GM18499 (cell line): ENCODE measurements around the gene SKA2.
A peak's percentile ranks its signal among the peaks of the same experiment; 100 is the strongest.
"Not testable (repeated sequence)": the region's sequence is repeated elsewhere in the genome, so short reads cannot be mapped to it uniquely, and the experiment has no call there.

Experiments used
- ATAC-seq: cut with Tn5 transposase; IDR thresholded peaks from one replicate; pipeline ENCODE4 v1.9.1; 2021; ENCODE audit warnings: moderate number of reproducible peaks; ENCODE audit not compliant: insufficient read depth, unreplicated experiment

Gene SKA2

DNA sequence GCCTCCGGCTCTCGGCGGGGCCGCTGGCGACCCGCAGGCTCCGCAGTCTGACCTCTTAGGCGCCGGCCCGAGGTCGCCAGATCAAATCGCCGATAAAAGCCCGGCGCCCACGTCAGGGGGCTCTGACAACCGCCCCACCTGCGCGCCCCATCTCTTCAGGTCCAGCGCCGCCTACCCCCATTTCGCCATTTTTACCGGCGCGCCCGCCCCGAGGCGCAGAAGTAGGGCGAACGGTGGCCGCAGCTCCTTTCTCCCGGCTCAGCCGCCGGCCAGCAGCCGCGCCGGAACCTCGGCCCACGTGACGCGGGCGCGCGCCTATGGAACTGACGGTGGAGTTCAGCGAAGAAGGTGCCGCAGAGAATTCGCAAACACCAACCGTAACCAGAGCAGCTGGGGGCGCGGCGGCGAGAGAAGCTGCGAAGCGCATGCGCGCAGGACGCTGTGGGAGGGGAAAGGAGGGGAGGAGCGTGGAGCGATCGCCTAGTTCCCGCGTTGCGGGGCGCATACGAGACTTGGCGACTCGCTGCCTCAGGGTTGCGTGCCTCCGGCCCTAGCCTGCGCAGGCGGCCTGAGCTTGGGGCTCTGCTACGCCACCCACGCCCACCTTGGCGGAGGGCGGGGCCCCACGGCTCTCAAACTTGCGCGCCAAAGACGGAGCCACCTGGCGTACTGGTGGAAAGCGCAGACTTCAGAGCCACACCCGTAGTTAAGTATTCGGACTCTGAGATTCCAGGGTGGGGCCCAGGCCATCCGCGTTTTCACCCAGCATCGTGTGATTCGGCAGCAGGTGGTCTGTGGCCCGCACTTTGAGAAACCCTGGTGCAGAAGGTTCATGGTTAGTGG is 48.3 kb downstream of the SKA2 start, which contains the start of gene TRIM37:
Gene TRIM37, minus strand, starts transcription at position 418 of the 843 bp plus-strand sequence. CDS start 419 bp downstream, outside the sequence.
- peak; percentile 82 for ATAC-seq

DNA sequence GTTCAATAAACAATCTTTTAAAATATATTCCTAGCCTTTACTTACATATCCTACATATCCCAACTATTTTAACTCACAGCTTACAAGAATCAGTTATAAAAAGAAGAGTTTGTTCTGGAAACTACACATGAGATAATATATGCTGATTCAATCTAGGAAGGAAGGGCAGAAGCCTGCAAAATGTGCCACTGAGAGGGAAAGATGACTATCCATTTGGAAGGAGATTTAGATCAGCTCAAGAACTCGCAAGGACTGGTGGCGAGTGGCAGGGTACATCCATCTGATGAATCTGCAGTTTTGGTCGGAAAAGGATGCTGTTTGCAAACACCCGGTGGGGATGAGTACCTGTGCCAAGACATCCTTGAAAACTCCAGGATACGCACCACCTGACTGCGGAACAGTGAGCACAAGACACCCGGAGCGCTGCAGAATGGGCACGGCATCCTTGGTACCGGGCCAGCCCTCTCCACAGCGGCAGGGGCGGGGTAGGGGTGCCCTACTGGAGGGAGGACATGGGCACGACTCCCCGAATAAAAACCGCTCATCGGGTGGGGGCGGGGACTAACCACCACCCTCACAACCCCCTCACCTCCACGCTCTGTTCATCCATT is 49.0 kb downstream of the SKA2 start:
- ATAC-seq, result no peak

DNA sequence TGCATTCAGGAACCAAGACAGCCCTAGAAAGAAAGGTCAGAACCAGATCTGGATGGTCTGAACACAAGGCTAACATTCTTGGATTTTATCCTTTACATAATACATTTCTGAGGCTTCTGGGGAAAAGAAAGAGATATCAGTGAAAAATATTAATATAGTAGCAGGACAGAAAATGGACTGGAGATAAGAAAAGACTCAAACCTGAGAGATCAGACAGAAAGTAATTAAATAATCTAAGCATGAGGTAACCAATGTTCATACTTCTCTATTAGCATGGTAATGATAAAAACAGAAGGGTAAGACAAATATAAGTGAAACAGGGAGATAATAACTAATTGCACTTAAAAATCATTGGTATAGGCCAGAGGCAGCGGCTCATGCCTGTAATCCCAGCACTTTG is 53.8 kb downstream of the SKA2 start:
- ATAC-seq, result no peak

DNA sequence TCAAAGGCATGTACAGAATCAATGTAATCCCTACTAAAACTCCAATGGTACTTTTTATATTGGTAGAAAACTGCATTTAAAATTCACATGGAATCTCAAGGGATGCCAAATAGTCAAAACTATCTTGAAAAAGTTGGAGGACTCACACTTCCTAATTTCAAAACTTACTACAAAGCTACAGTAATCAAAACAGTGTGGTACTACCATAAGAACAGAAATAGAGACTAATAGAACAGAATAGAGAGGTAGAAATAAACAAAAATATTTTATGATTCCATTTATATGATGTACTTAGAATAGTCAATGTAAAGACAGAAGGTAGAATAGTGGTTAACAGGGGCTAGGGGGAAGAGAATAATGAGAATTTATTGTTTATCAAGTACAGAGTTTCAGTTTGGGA is 57.1 kb downstream of the SKA2 start:
- no peak for ATAC-seq

DNA sequence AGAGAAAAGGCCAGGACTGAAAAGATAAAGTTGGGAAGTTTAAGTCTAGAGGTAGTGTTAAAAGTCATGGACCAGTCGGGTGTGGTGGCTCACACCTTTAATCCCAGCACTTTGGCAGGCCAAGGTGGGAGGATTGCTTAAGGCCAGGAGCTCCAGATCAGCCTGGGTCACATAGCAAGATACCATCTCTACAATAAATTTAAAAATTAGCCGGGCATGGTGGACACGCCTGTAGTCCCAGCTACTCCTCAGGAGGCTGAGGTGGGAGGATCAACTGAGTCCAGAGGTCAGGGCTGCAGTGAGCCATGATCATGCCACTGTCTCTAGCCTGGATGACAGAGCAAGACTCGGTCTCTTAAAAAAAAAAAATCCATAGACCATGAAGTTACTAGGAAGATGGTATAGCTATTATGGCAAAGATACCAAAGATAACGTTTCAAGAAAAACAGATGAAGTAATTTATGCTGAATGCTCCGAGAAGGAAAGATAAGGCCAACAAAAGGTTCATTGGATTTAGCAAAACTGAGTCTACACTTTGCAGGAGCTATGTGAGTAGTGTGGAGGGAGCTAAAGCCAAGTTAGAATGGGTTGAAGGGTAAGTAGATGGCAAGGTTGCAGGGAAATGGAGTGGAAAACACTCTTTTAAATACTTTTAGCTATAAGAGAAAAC is 60.0 kb downstream of the SKA2 start:
- no peak for ATAC-seq

DNA sequence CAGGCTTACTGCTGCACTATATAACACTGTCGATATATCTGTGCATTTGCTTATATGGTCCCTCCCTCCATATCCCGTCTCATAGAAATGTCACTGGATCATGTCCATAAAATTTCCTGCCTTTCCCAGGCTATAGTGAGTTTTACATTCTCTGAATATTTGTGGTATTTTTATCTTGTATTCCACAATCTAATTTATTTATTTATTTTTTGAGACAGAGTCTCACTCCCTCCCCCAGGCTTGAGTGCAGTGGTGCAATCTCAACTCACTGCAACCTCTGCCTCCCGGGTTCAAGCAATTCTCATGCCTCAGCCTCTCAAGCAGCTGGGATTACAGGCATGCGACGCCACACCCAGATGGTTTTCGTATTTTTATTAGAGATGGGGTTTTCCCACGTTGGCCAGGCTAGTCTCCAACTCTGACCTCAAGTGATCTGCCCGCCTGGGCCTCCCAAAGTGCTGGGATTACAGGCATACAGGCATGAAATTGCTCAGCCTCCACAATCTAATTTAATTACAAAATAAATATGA is 61.2 kb downstream of the SKA2 start:
- ATAC-seq, result no peak

DNA sequence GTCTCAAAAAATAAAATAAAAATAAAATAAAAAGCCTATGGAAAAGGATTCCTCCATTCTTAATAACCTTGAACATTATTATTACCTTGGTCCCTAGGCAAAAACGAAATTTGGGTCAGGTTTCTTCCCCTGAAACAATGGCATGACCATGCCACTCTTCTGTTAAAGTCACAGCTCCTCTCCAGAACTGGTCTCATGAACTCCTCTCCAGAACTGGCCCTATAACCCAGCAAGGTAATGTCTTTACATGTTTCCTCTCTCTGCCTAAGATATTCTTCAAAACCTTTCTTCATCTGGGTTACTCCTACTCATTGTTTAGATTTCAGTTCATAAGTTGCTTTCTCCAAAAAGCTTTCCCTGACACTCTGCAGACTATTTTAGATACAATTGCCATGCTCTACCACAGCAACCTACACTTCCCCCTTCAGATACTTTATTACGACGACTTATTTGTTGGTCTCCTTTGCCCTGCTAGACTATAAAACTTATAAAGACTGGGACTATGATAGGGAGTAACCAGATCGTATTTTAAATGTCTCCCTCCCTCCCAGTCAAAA is 61.8 kb downstream of the SKA2 start:
- no peak for ATAC-seq

DNA sequence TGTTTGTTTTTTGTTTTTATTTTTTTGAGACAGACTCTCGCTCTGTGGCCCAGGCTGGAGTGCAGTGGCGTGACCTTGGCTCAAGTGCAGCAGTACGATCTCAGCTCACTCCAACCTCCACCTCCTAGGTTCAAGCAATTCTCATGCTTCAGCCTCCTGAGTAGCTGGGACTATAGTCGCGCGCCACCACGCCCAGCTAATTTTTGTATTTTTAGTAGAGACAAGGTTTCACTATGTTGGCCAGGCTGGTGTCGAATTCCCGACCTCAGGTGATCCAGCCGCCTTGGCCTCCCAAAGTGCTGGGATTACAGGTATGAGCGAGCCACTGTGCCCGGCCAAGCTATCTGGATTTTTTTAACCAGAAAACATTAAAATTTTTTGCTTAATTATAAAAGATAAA is 64.4 kb downstream of the SKA2 start:
- ATAC-seq, result not testable (repeated sequence)

DNA sequence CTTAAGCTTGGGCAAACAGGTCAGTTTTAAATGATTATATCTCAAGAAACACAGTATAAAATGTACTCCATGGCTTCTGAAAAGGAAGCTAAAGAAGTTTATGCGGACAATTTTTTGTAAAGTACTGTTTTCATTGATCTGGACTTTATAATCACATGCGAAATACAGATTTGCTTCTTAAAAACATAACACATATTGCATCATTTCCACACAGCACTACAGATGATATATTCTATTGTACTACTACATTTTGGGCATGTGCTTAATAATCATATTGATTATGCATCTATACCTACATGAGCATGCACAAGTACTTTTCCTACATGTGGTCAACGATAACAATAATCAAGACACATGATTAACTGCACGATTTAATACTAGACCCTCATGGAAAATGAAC is 70.8 kb downstream of the SKA2 start:
- ATAC-seq, result no peak

DNA sequence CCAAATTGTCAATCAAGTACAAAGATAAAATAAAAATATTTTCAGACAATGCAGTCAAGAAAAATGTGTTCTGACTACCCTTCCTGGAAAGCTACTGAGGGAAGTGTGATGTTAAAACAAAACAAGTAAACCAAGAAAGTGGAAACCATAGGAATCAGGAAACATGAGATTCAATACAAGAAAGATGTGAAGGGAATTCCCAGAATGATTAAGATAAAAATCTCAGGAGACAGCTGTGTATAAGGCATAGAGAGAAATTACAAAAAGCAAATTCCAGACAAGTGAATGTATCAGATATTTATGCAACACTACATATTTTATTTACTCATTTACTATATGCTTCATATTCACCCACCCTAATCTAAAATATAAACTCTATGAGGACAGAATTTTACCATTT is 80.5 kb downstream of the SKA2 start:
- ATAC-seq, result no peak

DNA sequence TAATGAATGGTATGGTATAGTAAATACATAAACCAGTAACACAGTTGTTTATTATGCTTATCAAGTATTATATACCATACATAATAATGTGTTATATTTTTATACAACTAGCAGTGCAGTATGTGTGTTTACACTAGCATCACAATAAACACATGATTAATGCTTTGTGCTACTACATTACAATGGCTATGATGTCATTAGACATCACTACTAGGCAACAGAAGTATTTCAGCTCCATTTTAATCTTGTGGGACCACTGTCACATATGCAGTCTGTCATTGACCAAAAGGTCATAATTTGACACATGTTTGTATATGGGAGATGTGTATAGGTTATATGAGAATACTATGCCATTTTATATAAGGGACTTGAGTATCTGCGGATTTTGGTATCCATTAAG is 81.0 kb downstream of the SKA2 start:
- no peak for ATAC-seq

DNA sequence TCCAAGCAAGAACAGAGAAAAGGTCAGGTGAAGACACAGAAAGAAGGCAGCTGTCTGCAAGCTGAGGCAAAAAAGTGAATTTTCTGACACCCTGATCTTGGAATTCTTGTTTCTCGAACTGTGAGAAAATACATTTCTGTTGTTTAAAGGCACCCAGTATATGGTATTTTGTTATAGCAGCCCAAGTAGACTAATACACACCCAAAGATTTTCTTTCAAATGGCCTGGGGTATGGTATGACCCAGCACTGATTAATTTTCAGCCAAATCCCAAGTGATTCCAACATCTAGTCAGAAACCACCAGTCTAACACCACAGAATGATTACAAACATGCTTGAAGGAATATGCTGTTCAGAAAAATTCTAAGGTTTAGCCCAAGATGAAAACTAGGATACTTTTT is 85.1 kb downstream of the SKA2 start:
- ATAC-seq, result no peak

DNA sequence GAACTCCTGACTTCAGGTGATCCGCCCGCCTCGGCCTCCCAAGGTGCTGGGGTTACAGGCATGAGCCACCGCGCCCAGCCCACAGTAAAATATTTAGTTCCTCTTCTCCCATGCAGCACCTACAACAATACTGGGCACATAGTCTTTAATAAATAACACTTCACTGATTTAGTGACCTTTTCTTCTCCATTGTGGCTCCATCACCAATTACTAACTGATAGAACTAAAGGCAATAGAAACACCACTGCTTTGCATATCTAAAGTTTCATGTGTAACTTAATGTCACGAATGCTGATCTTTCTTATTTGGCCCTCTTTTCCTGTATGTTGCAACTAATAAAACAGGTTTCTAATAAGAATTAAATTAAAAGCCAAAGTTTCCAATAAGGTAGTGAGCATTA is 87.2 kb downstream of the SKA2 start:
- no peak for ATAC-seq

DNA sequence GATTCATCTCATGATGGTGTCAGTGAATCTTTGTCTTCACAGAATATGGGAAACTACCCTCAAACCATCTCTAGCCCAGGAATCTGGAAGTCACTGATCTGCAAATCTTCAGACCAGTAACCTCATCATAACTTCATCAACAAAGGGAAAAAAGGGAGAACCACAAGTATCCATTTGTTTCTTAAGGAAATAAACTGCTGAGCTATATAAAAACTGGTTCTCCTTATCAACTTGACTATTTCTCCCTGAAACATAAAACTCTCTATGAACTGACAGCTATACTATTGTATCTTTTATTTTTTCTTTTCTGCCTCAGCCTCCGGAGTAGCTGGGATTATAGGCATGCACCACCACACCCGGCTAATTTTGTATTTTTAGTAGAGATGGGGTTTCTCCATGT is 87.6 kb downstream of the SKA2 start:
- ATAC-seq, result no peak

DNA sequence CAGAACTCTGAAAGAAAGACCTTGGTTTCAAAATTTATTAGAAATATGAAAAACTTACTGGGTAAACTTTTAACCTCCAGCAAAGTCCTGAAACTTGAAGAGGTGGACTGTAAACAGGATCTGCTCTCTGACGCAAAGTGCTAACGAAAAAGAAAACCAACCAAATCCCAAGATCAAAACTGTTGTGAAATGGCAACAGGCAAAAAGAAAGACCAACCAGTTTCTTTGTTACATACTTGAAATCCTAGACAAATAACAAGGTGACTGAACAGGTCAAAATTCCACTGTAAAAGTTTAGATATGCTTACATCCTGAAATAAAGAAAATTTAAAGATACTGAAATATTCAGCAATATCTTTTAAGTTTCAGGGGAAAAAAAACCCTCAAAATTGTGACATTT is 92.5 kb downstream of the SKA2 start:
- ATAC-seq, result no peak
